Keratinocyte (primary cell): ENCODE results near the gene ZBTB7B. TPM values are rescaled to one million over a fixed set of nuclear protein-coding genes. Genes with fewer than 3 reads are reported as not detected.
A peak's percentile ranks its signal among the peaks of the same experiment; 100 is the strongest.

ENCODE experiments used
- DNase-seq: peaks from one replicate; pipeline ENCODE4 v3.0.0-alpha.2; 2011; ENCODE audit warnings: low read depth, missing footprints, low spot score
- FAIRE-seq: peaks from 2 replicates; lab custom pipeline; 2011; peaks lifted over from hg19 to GRCh38; lab: Jason Lieb, UNC
- H2AFZ ChIP-seq: 2 replicates; pipeline ENCODE4 v1.6.0; 2012; ENCODE audit warnings: low read length, control low read depth, inconsistent platforms; ENCODE audit not compliant: control insufficient read depth
- H3K27ac ChIP-seq: 2 replicates; pipeline ENCODE4 v1.5.1; 2011; ENCODE audit warnings: low read length; ENCODE audit not compliant: control insufficient read depth, insufficient read depth
- H3K27me3 ChIP-seq: 3 replicates; pipeline ENCODE4 v1.6.0; 2011; ENCODE audit warnings: low read length; ENCODE audit not compliant: control insufficient read depth, insufficient read depth; ENCODE audit errors: extremely low read depth
- H3K36me3 ChIP-seq, 2 experiments: 2 replicates in 1 of 2; 3 replicates in 1 of 2; pipeline ENCODE4 v1.5.1; 2011; ENCODE audit warnings: low read length in 2 of 2, mild to moderate bottlenecking in 1 of 2; ENCODE audit not compliant: control insufficient read depth in 2 of 2, insufficient read depth in 2 of 2; ENCODE audit errors: extremely low read depth in 1 of 2
- H3K4me1 ChIP-seq: 3 replicates; pipeline ENCODE4 v1.5.1; 2011; ENCODE audit warnings: low read length; ENCODE audit not compliant: control insufficient read depth, insufficient read depth; ENCODE audit errors: extremely low read depth
- H3K4me2 ChIP-seq: 3 replicates; pipeline ENCODE4 v1.6.0; 2011; ENCODE audit warnings: low read depth, low read length; ENCODE audit not compliant: control insufficient read depth, insufficient read depth; ENCODE audit errors: extremely low read depth
- H3K4me3 ChIP-seq, 3 experiments: fragments of 200-600 bp in 1 of 3; sonication (generic) in 1 of 3; 2 replicates in 2 of 3; 3 replicates in 1 of 3; pipeline ENCODE4 v1.5.1; 2011 to 2016; ENCODE audit warnings: low read length in 3 of 3, mild to moderate bottlenecking in 3 of 3, control low read depth in 2 of 3, inconsistent platforms in 1 of 3, low read depth in 1 of 3, mixed read lengths in 1 of 3, mixed run types in 1 of 3, moderate library complexity in 1 of 3; ENCODE audit not compliant: control insufficient read depth in 2 of 3, insufficient read depth in 2 of 3; ENCODE audit errors: extremely low read depth in 1 of 3
- H3K79me2 ChIP-seq: 2 replicates; pipeline ENCODE4 v1.6.0; 2012; ENCODE audit warnings: low read length; ENCODE audit not compliant: control insufficient read depth, insufficient read depth
- H3K9ac ChIP-seq: 3 replicates; pipeline ENCODE4 v1.6.0; 2011; ENCODE audit warnings: low read length; ENCODE audit not compliant: control insufficient read depth, insufficient read depth; ENCODE audit errors: extremely low read depth
- H3K9me1 ChIP-seq: 3 replicates; pipeline ENCODE4 v1.6.0; 2011; ENCODE audit warnings: low read length; ENCODE audit not compliant: control insufficient read depth, insufficient read depth; ENCODE audit errors: extremely low read depth
- H3K9me3 ChIP-seq: 2 replicates; pipeline ENCODE4 v1.5.1; 2012; ENCODE audit warnings: low read depth, low read length; ENCODE audit not compliant: control insufficient read depth
- H4K20me1 ChIP-seq: 3 replicates; pipeline ENCODE4 v1.6.0; 2011; ENCODE audit warnings: low read length; ENCODE audit not compliant: control insufficient read depth, insufficient read depth; ENCODE audit errors: extremely low read depth
- CTCF ChIP-seq, 3 experiments: IDR thresholded peaks in 1 of 3; conservative IDR thresholded peaks in 1 of 3; optimal IDR thresholded peaks in 1 of 3; 2 replicates in 2 of 3; 3 replicates in 1 of 3; pipeline versions ENCODE3 to v1.5.1; 2011; ENCODE audit warnings: low read length in 3 of 3, mild to moderate bottlenecking in 3 of 3, moderate library complexity in 2 of 3, control low read depth in 1 of 3, inconsistent platforms in 1 of 3; ENCODE audit not compliant: insufficient read depth in 2 of 3; ENCODE audit errors: extremely low read depth in 1 of 3
- EZH2 ChIP-seq: IDR thresholded peaks from one replicate; pipeline ENCODE4 v1.6.1; 2012; ENCODE audit warnings: inconsistent platforms, mild to moderate bottlenecking, low read length, moderate library complexity
- dilution Hi-C: fragments of 300-500 bp; cut with MboI; formaldehyde crosslinking; loops from one replicate; pipeline ENCODE4 v1.7.0; 2020; ENCODE audit warnings: low sequenced_read_pairs; ENCODE audit not compliant: extremely low pct_ligation_motif_present
- polyA plus RNA-seq, 5 experiments: library from polyadenylated mRNA; depleted of rRNA in 3 of 5; stranded (reverse) in 3 of 5; stranded (forward) in 1 of 5; unstranded in 1 of 5; fragments of >200 nt; gene quantifications; 1 replicate in 1 of 5; 2 replicates in 3 of 5; 3 replicates in 1 of 5; pipeline versions ENCODE4 v1.2.1 to v1.2.3, GENCODE V29; 2011 to 2012; ENCODE audit warnings: missing spikeins in 2 of 5, low read depth in 1 of 5, low replicate concordance in 1 of 5

The ZBTB7B gene
- polyA plus RNA-seq, 1 donor (not counting 4 experiments of a cell fraction or from before 2014, with no cell fraction given) = 20.9 TPM

GRCh38 chr1:154974102-154974807, 28.3 kb upstream of the ZBTB7B start, which contains the start of gene CKS1B:
Gene CKS1B (plus strand): TSS chr1:154974681. CDS start chr1:154974746, 65 bp downstream.
- Histone ChIP-seq H3K9me3 (no peaks in the 10 kb centered on the region), H3K4me2 (peak within 1 kb of the TSS; percentile 95), H3K36me3 (peaks cover 0 to 9% of the 10 kb centered on the region in 2 experiments), H3K9me1 (no peaks in the 10 kb centered on the region), H3K27ac (peak within 1 kb of the TSS; percentile 99), H3K4me3 (peak within 1 kb of the TSS; percentile 57 to 98 (median 82)), H3K9ac (peak within 1 kb of the TSS; percentile 96), H3K4me1 (peaks cover 40% of the 10 kb centered on the region), H3K79me2 (peaks cover 51% of the 10 kb centered on the region), H3K27me3 (no peaks in the 10 kb centered on the region), H2AFZ (peak within 1 kb of the TSS; percentile 71), H4K20me1 (no peaks in the 10 kb centered on the region)
- dilution Hi-C loops = no loop called here
- TF ChIP-seq CTCF (optimal IDR thresholded peaks at IDR 0.05 in 1 of 3, IDR thresholded peaks at IDR 0.05 in 1 of 3, conservative IDR thresholded peaks at IDR 0.05 in 1 of 3; ENCODE audit: extremely low read depth in 1 of 3, insufficient read depth in 2 of 3, low read length in 3 of 3) (no peak), EZH2 (no peak)
- DNase-seq = peak; percentile 100
- peak; percentile 90 for FAIRE-seq

- Histone ChIP-seq H3K4me3 (peak overlapping the region; percentile 57 to 98 (median 82)), H3K27ac (peak overlapping the region; percentile 98), H3K4me2 (peak overlapping the region; percentile 95), H3K79me2 (peaks cover 49% of the 10 kb centered on the region), H4K20me1 (no peaks in the 10 kb centered on the region), H3K9me1 (no peaks in the 10 kb centered on the region), H3K9me3 (no peaks in the 10 kb centered on the region), H3K27me3 (no peaks in the 10 kb centered on the region), H3K9ac (peak overlapping the region; percentile 96), H3K36me3 (peaks cover 0 to 10% of the 10 kb centered on the region in 2 experiments), H2AFZ (peak overlapping the region; percentile 71), H3K4me1 (peaks cover 35% of the 10 kb centered on the region)
- peak; percentile 71 for FAIRE-seq
- no peak for TF ChIP-seq EZH2
- dilution Hi-C loops = no loop called here
- peak; percentile 81 for DNase-seq
Observed at GRCh38 chr1:154974808-154975408, 27.7 kb upstream of the ZBTB7B start.
